ENCODE data around the gene G2E3.
"Not testable (repeated sequence)": the region's sequence is repeated elsewhere in the genome, so short reads cannot be mapped to it uniquely, and the experiment has no call there.

Gene G2E3

DNA sequence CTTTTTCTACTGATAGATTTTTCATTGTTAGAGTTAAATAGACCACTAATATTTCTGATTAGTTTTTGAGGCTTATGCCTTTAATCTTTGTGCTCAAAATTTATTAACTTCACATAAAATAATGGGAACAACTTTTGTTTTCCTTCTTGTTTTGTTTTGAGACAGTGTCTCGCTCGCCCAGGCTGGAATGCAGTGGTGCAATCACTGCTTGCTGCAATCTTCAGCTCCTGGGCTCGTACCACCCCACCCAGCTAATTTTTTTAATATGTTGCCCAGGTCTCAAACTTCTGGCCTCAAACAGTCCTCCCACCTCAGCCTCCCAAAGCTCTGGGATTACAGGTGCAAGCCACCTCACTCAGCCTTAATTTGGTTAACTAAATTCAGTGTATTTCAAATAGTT lies 80.0 kb downstream of the G2E3 start:
- H3K4me3 ChIP-seq (ENCODE audit: low read depth, low read length) = no peak overlapping the region
- TF ChIP-seq, protein P1, sequence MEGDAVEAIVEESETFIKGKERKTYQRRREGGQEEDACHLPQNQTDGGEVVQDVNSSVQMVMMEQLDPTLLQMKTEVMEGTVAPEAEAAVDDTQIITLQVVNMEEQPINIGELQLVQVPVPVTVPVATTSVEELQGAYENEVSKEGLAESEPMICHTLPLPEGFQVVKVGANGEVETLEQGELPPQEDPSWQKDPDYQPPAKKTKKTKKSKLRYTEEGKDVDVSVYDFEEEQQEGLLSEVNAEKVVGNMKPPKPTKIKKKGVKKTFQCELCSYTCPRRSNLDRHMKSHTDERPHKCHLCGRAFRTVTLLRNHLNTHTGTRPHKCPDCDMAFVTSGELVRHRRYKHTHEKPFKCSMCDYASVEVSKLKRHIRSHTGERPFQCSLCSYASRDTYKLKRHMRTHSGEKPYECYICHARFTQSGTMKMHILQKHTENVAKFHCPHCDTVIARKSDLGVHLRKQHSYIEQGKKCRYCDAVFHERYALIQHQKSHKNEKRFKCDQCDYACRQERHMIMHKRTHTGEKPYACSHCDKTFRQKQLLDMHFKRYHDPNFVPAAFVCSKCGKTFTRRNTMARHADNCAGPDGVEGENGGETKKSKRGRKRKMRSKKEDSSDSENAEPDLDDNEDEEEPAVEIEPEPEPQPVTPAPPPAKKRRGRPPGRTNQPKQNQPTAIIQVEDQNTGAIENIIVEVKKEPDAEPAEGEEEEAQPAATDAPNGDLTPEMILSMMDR (IDR thresholded peaks at IDR 0.05; ENCODE audit: borderline replicate concordance, insufficient read depth, low read depth, low read length) = no peak

DNA sequence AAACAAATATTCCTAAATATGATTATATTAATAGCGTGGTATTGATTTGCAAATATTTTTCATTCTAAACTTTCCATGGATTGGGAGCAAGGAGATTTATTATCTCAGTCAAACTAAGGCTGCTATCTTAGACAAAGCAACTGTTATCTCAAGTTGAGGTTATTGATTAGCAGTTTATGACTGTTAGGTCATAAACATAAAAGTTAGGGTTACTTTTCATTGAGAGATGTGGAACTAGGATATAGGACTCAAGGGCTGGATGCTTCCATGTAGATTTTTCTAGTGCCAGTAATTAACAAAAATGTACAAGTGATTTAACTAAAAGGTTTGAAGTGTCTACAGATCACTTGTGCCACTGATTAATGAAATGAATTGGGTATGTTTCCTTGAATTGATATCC lies 82.2 kb downstream of the G2E3 start:
- TF ChIP-seq, protein P1 (IDR thresholded peaks at IDR 0.05; ENCODE audit: borderline replicate concordance, insufficient read depth, low read depth, low read length) = no peak
- H3K4me3 ChIP-seq (ENCODE audit: low read depth, low read length) = no peak overlapping the region

DNA sequence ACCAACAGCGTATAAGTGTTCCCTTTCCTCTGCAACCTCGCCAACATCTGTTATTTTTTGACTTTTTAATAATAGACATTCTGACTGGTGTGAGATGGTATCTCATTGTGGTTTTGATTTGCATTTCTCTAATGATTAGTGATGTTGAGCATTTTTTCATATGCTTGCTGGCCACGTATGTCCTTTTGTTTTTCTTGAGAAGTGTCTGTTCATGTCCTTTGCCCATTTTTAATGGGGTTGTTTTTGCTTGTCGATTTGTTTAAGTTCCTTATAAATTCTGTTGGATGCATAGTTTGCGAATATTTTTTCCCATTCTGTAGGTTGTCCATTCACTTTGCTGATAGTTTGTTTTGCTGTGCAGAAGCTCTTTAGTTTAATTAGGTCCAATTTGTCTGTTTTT lies 85.5 kb downstream of the G2E3 start:
- not testable (repeated sequence) for H3K4me3 ChIP-seq (ENCODE audit: low read depth, low read length)

DNA sequence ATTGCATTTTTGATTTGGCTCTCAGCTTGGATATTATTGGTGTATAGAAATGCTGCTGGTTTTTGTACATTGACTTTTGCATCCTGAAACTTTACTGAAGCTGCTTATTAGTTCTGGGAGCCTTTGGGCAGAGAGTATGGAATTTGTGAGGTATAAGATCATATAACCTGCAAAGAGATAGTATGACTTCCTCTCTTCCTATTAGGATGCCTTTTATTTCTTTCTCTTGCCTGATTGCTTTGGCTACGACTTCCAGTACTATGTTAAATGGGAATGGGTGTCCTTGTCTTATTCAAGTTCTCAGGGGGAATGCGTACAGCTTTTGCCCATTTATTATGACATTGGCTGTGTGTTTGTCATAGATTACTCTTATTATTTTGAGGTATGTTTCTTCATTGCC lies 86.6 kb downstream of the G2E3 start:
- TF ChIP-seq, protein P1 (IDR thresholded peaks at IDR 0.05; ENCODE audit: borderline replicate concordance, insufficient read depth, low read depth, low read length) = no peak
- H3K4me3 ChIP-seq (ENCODE audit: low read depth, low read length) = no peak overlapping the region

DNA sequence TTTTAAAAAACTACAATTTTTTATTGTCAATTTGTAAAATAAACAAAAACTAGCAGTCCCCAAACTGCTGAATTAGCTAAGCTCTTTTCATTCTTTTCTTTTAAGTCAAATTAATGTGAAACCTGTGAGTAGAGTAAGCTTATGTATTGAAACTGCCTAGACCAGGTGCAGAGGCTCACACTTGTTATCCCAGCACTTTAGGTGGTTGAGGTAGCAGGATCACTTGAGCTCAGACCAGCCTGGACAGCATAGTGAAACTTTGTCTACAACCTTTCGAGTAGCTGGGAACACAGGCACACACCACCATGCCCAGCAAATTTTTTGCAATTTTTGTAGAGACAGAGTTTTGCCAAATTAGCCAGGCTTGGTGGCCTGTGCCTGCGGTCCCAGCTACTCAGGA lies 89.5 kb downstream of the G2E3 start:
- no peak overlapping the region for H3K4me3 ChIP-seq (ENCODE audit: low read depth, low read length)
- TF ChIP-seq, protein P1 (IDR thresholded peaks at IDR 0.05; ENCODE audit: borderline replicate concordance, insufficient read depth, low read depth, low read length) = no peak

DNA sequence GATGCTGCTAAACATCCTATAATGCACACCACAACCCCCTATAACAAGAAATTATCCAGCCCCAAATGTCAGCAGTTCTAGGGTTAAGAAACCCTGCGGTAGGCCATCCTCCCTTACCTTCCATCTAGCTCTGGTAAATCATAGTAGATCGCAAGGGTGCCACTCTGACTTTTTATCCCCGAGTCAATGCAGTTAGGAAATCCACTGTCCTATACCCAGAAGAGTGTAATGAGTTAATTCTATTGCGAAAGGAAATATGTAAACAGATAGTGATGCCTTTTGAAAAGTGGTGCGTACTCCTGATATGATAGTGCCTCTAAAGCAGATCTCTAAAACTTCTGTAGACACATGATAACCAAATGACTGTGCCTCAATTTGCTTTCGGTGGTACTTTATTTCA lies 93.0 kb downstream of the G2E3 start:
- no peak overlapping the region for H3K4me3 ChIP-seq (ENCODE audit: low read depth, low read length)
- TF ChIP-seq, protein P1 (IDR thresholded peaks at IDR 0.05; ENCODE audit: borderline replicate concordance, insufficient read depth, low read depth, low read length) = no peak

DNA sequence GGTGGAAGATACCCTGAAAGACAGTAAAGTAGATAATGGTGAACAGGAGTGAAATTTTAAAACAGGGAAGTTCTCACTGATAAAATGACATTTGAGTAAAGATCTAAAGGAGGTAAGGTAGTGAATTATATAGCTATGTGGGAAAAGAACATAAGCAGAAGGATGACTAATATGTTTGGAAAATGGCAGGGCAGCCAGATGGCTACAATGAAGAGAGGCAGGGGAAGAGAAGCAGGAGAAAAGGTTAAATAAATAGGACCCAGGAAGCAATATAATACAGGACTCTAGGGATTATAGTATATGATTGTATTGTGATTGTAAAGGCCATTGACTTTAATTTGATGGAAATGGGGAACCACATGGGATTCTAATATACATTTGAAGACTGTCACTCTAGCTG lies 96.2 kb downstream of the G2E3 start:
- H3K4me3 ChIP-seq (ENCODE audit: low read depth, low read length) = no peak overlapping the region
- TF ChIP-seq, protein P1 (IDR thresholded peaks at IDR 0.05; ENCODE audit: borderline replicate concordance, insufficient read depth, low read depth, low read length) = no peak

DNA sequence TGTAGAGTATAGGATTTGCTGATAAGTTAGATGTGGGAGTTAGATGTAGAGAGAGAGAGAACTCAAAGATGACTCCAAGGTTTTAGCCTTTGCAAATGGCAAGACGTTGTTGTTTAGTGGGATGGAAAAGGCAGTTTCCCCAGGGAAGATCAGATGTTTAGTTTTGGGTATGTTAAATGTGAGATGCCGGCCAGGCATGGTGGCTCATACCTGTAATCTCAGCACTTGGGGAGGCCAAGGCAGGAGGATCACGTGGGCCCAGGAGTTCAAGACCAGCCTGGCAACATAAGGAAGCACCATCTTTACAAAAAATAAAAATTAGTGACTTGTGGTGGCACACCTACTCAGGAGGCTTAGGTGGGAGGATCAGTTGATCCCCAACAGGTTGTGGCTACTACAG lies 96.7 kb downstream of the G2E3 start:
- TF ChIP-seq, protein P1 (IDR thresholded peaks at IDR 0.05; ENCODE audit: borderline replicate concordance, insufficient read depth, low read depth, low read length) = no peak
- H3K4me3 ChIP-seq (ENCODE audit: low read depth, low read length) = no peak overlapping the region

All from GM12875 (cell line).